HG03575 (cell line): ENCODE results near the gene KIF17.
"Not testable (repeated sequence)": the region's sequence is repeated elsewhere in the genome, so short reads cannot be mapped to it uniquely, and the experiment has no call there.

ENCODE experiments used
- ATAC-seq: cut with Tn5 transposase; IDR thresholded peaks from one replicate; pipeline ENCODE4 v1.9.1; 2021; ENCODE audit not compliant: unreplicated experiment, insufficient number of reproducible peaks, low FRiP score; ENCODE audit errors: extremely low read depth

KIF17 gene

GRCh38 chr1:20728371-20729154, 10.8 kb upstream of the KIF17 start:
- ATAC-seq, result no peak

GRCh38 chr1:20727746-20728316, 10.0 kb upstream of the KIF17 start:
- ATAC-seq, result no peak

GRCh38 chr1:20726932-20727745, 9.3 kb upstream of the KIF17 start:
- no peak for ATAC-seq

- no peak for ATAC-seq
These were observed 8.5 kb upstream of the KIF17 start for GRCh38 chr1:20726118-20726911.

GRCh38 chr1:20725189-20726117, 7.6 kb upstream of the KIF17 start:
- no peak for ATAC-seq

- ATAC-seq, result no peak
These were observed 6.8 kb upstream of the KIF17 start for GRCh38 chr1:20724364-20725188.

GRCh38 chr1:20723537-20724363, 5.9 kb upstream of the KIF17 start:
- no peak for ATAC-seq

- no peak for ATAC-seq
These were observed 5.3 kb upstream of the KIF17 start for GRCh38 chr1:20723159-20723536.

- no peak for ATAC-seq
These were observed 3.6 kb upstream of the KIF17 start for GRCh38 chr1:20721117-20722061.

GRCh38 chr1:20720631-20721091, 2.9 kb upstream of the KIF17 start:
- no peak for ATAC-seq

GRCh38 chr1:20719871-20720620, 2.2 kb upstream of the KIF17 start:
- no peak for ATAC-seq

GRCh38 chr1:20719261-20719660, 1.5 kb upstream of the KIF17 start:
- no peak for ATAC-seq

GRCh38 chr1:20718343-20718882, 606 bp upstream of the KIF17 start:
- ATAC-seq, result not testable (repeated sequence)

GRCh38 chr1:20716232-20716631, 1.6 kb downstream of the KIF17 start:
- no peak for ATAC-seq

- ATAC-seq, result no peak
These were observed 2.4 kb downstream of the KIF17 start for GRCh38 chr1:20715406-20715805.
